Prostate gland (tissue), 2 donors: ENCODE results near the gene TNRC6B.

ENCODE experiments used
- CTCF ChIP-seq, 4 experiments: fragments of 200-600 bp in 2 of 4; fragments of 450-650 bp in 2 of 4; sonication (generic) in 2 of 4; IDR thresholded peaks; 1 replicate in 3 of 4; 2 replicates in 1 of 4; pipeline ENCODE4 v1.5.1; 2016 to 2019; ENCODE audit warnings: antibody characterized with exemption in 4 of 4, mild to moderate bottlenecking in 2 of 4, moderate library complexity in 2 of 4
- POLR2A ChIP-seq: fragments of 450-650 bp; IDR thresholded peaks from one replicate; pipeline ENCODE4 v1.6.1; 2016; ENCODE audit warnings: antibody characterized with exemption, mild to moderate bottlenecking
- POLR2AphosphoS5 ChIP-seq: sonication (generic); formaldehyde crosslinking; IDR thresholded peaks from one replicate; pipeline ENCODE4 v1.6.1; 2017; ENCODE audit warnings: antibody characterized with exemption

GRCh38 chr22:40252146-40252545 is 74.4 kb downstream of the TNRC6B start:
- no peak for TF ChIP-seq POLR2A
- TF ChIP-seq CTCF (IDR thresholded peaks at IDR 0.05) = no peak
- TF ChIP-seq POLR2AphosphoS5 = no peak
